ENCODE measurements around the gene HHATL.

HHATL gene, protein sequence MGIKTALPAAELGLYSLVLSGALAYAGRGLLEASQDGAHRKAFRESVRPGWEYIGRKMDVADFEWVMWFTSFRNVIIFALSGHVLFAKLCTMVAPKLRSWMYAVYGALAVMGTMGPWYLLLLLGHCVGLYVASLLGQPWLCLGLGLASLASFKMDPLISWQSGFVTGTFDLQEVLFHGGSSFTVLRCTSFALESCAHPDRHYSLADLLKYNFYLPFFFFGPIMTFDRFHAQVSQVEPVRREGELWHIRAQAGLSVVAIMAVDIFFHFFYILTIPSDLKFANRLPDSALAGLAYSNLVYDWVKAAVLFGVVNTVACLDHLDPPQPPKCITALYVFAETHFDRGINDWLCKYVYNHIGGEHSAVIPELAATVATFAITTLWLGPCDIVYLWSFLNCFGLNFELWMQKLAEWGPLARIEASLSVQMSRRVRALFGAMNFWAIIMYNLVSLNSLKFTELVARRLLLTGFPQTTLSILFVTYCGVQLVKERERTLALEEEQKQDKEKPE

DNA sequence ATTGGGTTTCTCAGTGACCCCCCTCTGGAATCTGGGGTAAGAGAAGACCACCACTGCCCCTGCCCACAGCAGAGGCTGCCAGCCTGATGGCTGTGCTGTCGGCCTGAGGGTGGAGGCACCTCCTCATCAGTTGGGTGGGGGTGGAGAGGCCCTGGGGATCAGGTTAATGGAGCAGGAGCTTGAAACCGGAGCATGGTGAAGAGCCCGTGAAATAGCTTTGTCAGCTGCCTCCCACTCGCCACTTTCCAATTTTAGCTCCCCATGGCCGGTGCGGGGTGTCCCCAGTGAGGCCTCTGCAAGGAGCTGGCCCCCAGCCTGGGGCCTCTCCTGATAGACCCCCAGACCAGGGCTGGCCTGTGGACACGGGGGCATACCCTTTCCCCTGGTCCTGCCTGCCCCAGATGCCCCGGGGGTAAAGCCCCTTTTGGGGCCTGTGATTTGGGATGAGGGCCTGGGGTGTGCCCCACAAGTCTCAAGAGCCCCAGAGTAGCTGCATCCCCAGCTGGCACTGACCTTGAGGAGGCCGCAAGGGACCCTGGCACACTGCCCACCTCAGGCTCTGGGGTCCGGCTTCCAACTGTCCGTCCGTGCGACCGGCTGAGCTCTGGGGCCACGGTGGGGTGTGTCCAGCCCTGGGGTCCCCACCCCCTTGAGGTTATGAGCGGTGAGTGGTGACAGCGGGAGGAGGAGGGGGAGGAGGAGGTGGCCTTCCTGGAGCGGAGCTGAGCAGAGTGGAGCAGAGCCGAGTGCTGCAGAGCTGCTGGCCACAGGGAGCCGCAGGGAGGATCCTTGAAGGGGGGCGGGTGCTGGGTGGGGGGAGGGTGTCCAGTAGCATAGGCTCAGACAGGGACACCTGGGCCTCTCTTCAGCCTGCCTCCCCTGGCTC lies at the start of gene HHATL:
HHATL (minus strand) TSS at position 733 of the 886 bp plus-strand sequence. CDS start 1,972 bp downstream, outside the sequence.
- no peak for DNase-seq (ENCODE audit: low read depth)

DNA sequence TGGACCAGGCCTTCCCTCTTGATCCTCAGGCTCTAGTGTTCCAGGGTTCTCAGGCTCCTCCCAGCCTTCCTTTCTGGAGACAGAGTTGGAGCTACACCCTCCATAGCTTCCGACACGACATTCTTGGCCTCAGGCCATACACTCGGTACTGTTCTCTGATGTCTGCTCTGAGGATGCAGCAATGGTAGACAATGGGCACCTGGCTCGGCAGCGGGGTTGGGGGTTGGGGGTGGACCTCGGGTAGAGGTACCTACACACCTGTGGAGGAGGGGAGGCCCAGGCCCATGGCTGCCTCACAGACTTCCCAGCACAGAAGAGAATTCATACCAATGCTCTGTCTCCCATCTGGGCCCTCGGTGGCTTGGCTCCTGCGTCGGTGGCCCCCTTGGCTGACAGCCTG lies 49.0 kb upstream of the HHATL start:
- no peak for DNase-seq (ENCODE audit: low read depth)

DNA sequence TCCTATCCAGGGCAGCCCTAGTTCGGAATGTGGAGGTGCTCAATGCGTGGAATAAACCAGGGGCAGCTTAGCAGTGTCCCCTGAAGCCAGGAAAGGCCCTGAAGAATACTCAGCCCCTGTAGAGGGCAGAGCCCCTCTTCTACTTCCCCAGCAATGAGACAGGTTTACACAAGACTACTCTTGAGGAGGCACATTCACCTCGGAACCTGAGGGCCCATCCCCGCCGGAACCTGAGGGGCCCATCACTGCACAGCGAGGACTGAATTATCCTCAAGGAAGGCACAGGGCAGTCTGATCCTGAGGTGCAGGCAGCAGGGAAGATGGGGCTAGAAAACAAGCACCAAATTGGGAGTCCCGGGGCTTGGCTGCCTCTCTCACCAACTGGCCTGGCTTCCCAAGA lies 48.2 kb upstream of the HHATL start:
- no peak for DNase-seq (ENCODE audit: low read depth)

DNA sequence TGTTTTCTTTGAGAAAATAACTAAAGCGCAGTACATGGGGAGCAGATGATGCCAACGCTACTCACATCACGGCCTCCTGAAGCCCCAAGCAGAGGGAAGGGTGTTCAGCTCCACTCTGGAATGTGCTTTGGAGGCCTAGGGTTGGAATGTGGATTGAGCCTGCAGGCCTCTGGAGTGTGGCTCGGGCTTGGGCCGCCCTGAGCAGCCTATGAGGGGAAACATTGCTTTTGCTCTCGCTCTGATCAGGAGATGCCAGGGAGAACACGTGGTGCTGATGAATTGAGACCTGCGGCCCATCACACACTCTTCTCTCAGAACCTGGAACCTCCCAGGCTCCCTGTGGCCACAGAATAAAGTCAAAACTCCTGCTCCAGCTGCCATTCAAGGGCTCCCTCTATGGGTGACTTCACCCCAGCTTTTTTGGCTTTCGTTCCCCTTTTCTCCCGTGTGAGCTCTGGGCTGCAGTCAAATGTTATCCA lies 47.2 kb upstream of the HHATL start:
- no peak for DNase-seq (ENCODE audit: low read depth)

DNA sequence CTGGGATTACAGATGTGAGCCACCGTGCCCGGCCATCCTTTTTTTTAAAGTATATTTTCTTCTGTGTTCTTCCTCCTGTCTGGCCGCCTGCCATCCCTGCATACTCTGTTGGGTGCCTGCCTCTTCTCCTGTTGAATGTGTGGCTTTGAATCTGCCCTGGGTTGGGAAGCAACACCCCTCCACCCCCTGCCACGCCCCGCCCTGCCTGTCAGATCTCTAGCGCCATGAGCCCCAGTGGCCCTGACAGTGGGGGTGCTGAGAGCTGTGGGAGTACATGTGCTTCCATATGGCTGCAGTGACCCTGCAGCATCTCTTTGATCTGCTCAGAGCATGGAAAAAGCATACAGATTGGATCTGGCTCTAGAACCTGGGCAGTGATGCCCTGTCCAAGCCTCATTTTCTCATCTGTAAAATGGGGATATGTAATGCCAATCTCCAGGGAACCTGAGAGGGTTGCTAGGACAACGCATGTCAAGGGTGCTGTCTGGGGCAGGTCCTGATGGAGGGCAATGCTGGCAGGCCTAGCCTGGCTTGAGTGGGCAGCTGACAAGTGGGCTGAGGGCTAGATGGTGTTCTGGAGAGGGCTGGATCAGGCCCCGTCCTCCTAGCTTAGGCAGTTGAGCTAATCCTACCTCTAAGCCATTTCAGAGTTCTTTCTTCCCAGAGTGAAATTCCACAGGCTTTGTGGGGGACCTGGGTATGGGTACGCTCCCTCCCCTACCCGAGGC lies 46.6 kb upstream of the HHATL start:
- no peak for DNase-seq (ENCODE audit: low read depth)

DNA sequence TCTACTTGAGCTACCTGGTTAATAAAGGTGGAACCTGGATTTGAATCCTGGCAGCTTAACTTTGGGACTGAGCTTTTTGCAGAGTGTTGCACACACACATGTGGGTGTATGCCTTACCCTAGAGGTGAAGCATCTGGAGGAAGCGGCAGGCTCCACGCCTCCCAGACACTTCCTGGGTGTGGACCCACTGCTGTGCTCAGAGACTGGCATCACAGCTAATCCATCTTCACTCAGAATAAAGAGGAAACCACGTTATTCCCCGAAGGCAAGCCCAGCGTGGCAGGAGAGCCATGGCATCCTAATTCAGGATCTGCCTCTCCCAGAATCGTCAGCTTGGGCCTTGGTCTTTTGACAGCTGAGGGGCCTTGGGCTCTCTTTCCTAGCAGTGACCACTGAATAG lies 45.0 kb upstream of the HHATL start:
- DNase-seq (ENCODE audit: low read depth) = no peak

DNA sequence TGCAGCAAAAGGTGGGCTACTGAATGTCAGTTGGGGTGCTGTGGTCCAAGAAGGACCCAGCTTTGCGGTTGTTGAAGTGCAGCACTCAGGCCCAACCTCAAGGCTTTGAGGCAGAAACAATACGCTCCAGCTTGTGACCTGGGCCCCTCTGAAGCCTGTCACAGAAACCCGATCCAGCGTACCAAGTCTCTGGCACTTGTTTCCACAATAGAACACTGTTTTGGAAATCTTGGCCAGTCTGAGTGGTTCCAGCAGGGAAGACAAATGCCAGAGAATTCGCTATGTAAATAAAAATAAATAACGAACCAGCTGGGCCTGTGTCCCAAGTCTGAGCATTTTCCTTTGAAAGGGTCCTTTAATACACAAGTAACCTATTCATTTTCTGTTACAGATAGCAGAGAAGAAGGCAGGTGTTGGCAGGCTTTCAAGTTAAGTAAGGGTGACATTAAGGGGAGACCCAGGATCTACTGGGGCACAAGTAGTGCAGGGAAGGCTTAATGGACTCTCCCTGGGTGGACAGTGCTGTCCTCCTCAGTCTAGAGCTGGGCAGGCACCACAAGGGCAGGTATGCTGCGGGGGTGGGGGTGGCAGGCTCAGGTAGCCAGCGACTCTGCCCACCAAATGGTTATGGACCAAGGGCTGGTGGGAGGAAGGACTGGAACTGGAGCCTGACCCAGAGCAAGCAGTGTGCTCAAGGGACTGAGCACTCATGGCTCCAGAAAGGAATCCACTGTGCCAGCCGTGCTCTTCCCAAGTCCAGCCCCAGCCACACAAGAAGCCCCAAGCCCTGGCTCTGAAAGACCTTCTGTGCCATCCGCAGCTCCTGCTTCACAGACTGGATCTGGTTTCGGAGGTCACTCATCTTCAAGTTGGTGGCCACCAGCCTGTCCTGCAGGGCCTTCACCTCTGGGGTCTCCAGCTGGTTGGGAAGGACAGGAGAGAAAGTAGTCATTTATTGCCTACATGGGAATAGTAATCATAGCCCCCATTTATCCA lies 44.2 kb upstream of the HHATL start:
- DNase-seq (ENCODE audit: low read depth) = no peak

DNA sequence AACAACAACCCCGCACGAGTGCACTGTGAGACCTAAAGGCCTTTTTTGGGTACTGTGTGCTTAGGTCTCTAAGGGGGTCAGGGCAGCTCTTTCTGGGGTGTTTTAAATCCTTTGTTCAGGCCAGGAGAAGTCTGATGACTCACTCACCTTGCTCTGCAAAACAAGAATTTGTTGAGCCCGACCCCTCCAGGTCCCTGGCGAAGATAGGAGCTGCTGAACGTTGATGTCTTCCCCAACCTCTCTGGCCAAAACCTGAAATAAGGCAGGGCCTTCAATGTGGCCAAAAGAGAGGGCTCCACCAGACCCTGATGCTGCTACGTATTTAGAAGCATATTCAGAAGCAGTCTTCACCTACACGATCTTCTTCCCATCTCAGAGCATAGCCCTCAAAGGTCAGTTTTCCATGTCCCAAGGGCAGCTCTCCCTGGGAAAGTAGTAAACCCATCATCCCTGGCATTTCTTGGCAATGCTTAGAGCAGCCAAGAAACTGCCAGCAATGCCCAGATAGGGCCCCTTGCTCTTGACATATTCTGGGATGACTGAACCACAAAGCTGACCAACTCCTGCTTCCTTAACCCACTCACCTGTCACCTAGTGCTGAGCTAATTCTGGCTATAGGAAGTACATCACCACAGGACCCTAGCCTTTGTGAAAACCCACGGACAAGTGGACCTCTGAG lies 43.3 kb upstream of the HHATL start:
- DNase-seq (ENCODE audit: low read depth) = no peak

DNA sequence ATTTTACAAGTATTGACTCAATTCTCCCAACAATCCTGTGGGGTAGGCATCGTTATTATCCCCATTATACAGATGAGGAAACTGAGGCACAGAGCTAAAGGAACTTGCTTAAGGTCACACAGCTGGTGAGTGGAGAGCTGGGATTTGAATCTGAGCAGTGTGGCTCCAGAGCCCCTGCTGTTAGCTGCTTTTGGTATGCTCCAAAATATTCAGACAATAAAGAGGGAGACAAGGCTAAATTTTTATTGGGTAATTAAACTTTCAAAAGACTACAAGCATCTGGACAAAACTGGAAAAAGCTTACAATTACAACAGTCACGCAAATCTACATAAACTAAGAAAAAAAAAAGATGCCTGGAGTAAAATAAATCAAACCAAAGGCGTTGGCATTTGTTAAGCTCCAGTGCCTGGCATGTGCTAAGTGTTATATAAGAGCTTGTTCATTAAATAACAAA lies 42.7 kb upstream of the HHATL start:
- no peak for DNase-seq (ENCODE audit: low read depth)

DNA sequence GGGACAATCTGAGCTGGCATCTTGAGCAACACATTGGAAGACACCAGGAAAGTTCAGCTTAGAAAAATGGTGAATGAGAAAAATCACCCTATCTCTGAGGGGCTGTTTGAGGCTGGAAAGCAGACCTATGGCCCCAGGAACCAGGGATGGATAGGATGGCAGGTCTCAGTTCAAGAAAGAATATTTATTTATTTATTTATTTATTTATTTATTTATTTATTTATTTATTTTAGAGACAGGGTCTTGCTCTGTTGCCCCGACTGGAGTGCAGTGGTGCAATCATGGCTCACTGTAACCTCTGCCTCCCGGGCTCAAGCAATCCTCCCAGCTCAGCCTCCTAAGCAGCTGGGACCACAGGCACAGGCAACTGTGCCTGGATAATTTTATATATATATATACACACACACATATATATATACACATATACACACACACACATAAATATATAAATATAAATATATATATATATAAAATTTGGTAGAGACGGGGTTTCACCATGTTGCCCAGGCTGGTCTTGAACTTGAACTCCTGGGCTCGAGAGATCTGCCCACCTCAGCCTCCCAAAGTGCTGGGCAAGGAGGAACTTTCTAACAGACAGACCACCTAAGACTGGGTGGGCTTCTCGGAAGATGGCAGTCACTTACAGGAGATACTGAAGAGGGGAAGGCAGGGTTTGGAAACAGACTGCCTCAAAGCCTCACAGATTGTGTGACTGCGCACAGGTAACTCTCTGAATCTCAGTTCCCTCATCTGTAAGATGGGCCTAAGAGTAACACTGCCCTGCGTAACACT lies 40.8 kb upstream of the HHATL start:
- DNase-seq (ENCODE audit: low read depth) = no peak

DNA sequence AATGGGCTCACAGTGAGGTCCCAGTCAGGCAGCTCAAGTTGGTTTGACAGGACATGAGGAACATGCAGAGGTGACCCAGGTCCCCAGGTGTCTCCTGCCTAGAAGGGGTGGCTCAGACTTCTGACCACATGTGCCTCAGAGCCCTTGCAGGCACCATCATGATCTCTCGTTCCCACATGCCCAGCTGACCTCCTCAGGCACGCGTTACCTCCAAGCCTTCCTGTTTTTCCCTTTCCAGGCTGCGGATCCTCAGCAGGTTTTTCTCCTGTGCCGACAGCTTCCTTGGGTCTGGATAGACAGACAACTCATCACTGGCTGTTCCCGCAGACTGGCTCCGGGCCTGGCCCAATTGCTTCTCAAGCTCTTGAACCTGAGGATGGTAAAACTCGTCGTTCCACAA lies 40.1 kb upstream of the HHATL start:
- DNase-seq (ENCODE audit: low read depth) = no peak

DNA sequence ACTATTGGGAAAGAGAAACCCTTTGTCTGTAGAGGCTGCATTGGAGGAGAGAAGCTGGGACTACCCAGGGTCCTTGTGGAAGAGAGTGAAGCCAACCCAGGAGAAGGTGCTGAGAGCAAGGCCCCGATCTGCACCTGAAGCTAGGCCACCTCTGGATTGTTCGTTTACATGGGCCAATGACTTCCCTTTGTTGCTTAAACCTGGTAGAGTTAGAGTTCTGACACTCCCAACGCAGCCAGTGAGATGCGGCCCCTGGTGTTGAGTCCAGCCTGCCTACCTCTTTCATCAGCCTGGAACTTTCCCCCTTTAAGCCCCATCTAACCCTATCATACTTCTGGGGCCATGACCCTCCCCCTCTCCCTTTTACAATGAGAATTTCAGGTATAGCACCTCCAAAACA lies 39.7 kb upstream of the HHATL start:
- no peak for DNase-seq (ENCODE audit: low read depth)

DNA sequence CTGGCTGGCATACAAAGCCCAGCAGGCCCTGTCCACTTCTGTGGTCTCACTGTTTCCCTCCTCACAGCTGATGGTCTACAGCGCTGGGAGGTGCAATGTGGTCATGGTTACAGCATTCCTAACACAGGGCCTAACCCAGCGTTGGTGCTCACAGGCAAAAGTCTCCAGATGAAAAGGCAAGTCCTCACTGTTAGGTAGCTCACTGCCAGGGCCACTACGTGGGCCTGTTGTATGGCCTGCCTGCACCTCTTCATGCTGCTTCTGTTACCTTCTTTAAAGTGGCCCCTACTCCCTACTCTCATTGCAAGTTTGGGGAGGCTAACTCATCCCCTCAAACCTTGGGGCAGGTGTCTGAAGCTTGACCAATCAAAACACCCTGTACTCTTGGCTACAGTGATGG lies 39.2 kb upstream of the HHATL start:
- DNase-seq (ENCODE audit: low read depth) = no peak

DNA sequence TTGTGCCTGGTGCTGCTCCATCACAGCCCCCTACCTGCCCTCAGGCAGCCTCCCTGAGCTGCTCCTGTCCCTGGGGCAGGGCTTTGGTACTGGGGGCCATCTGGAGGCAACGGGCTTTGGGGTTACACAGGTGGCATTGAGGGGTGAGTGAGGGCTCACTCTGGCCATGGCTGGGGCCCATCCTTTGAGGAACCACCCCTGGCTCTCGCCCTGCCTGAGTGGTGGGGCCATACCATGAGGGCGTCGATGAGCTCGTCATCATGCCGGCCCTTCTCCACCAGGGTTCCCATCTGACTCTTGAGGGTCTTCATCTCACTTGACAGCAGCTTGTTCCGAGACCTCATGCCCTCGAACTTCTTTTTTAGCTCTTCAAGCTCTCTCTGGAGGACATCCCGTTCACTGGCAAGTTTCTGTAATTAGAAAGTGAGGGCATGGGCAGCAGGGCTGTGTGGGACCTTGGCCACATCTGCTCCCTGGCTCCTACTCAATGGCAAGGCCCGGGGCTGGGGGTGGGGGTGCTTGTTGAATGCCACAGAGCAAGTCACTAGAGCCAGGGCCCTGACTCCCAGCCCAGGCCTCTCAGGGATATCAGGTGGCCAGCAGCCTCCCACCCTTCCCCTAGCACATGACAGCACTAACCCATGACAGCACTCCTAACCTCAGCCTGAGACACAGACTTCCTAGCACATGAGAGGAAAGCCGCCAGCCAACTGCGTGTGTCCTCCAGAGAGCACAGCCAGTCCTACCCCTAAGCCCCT lies 37.0 kb upstream of the HHATL start:
- DNase-seq (ENCODE audit: low read depth) = no peak

DNA sequence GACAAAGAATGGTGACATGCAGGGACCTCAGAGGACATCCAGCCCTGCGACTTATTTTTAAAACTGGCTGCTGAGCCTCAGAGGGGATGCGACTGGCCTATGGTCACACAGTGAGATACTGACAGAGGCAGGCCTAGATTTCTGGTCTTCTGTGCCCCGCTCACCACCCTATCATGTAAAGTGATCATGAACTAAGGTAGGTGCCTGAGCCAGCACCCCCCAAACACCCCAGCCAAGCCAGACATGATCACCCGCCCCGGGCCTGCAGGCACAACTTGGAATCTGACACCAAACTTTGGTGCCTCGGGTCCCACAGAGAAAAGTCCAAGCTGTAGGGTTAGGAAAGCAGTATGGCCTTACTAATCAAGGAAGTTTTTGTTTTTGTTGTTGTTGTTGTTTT lies 33.9 kb upstream of the HHATL start:
- DNase-seq (ENCODE audit: low read depth) = no peak

DNA sequence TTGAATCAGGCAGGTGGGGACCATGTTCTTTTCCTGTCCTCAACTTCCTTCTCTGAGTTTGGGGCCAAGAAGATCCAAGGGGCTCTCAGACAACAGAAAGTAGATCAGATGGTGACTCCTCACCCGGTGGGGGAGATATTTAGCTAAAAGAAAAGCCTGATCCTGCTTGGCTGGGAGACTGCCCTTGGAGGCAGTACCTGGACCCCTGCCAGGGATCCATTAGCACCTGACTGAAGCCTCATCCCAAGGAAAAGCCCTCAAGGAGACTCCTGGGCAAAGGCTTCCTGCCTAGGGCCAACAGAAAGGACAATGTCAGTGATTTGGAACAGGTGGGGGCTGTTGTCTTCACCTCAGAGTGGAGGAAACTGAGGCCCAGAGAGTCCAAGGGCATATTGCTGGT lies 33.5 kb upstream of the HHATL start:
- no peak for DNase-seq (ENCODE audit: low read depth)

DNA sequence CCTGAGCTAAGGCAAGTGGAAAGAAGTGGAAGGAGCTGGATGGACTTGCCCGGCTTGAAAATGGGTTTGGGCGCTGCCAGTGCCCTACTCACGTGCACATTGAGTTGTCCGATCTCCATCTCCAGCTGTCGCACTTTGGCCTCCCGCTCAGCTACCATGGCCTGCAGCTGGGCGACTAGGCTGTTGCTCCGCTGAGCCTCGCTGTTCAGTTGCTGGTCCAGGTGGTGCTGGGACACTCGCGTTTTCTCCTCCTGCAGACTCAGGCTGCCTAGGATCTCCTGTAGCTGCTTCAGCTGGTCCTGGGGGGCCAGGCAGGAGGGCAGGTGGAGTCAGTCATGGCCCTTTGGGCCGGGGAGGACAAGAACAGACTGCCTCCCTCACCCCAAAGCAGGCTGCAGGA lies 33.0 kb upstream of the HHATL start:
- DNase-seq (ENCODE audit: low read depth) = no peak

DNA sequence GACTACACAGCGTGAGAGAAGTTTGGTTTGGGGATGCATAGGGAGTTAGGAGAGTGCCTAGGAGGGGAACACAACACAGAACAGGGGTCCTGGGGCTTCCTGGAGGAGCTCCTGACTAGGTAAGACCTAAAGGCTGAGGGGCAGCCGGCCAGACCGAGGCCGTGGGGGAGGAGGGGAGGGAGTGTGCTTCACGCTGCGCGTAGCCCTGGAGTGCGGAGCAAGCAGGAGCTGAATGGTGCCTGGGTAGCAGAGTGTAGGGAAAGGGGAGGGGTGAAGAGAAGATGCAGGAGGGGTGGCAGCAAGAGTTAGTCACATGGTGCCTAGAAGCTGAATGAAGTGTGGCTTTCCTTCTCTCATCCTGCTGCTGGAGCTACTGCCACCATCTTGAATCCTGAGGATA lies 32.4 kb upstream of the HHATL start:
- no peak for DNase-seq (ENCODE audit: low read depth)

All from HS-5 (cell line).